AG08395 (cell line): ENCODE measurements around the gene GRN.

Source experiments
- DNase-seq: peaks from one replicate; pipeline ENCODE4 v3.0.0; 2012; ENCODE audit warnings: mixed read lengths, low spot score

The GRN gene

GRCh38 chr17:44344939-44345453, at the start of gene GRN:
Gene GRN, plus strand, starts transcription at chr17:44345302. Its CDS starts 3,863 bp downstream, at chr17:44349165.
- peak; percentile 100 for DNase-seq

- DNase-seq: no peak
Measured at GRCh38 chr17:44297975-44298374, 47.1 kb upstream of the GRN start.

DNA sequence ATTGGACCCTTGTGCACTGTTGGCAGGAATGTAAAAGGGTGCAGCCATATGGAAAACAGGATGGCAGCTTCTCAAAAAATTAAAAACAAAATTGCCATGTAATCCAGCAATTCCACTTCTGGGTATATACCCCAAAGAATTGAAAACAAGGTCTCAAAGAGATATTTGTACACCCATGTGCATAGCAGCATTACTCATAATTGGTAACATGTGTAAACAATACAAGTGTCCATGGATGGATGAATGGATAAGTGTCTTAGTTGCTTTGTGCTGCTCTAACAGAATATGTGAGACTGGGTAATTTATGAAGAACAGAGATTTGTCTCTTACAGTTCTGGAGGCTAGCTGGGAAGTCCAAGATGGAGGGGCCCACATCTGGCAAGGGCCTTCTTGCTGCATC, 40.5 kb upstream of the GRN start:
- no peak for DNase-seq

- peak; percentile 63 for DNase-seq
Measured at GRCh38 chr17:44307387-44308186, 37.5 kb upstream of the GRN start.

- peak; percentile 98 for DNase-seq
Measured at GRCh38 chr17:44308320-44308818, 36.7 kb upstream of the GRN start, which contains the start of gene RUNDC3A. Gene RUNDC3A, plus strand, starts transcription at chr17:44308601. Its CDS starts 232 bp downstream, at chr17:44308833.

DNA sequence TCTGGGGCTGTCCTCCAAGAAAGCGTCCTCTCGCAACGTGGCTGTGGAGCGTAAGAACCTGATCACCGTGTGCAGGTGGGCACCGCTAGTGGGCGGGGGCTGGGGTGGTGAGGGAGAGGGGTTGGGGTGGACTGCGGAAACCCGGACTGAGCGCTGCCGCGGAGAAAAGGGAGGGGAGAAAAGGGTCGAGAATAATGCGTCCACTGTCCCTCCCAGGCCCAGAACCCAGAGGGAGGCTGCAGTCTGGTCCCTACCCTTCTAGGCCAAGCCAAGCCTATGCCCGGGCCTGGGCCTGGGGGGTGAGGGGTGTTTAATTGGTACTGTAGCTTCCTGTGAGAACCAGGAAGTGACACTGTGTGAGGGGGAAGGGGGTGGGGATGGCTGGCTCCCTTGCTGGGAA, 36.2 kb upstream of the GRN start:
- DNase-seq: no peak

GRCh38 chr17:44309472-44309871, 35.6 kb upstream of the GRN start:
- DNase-seq: no peak

DNA sequence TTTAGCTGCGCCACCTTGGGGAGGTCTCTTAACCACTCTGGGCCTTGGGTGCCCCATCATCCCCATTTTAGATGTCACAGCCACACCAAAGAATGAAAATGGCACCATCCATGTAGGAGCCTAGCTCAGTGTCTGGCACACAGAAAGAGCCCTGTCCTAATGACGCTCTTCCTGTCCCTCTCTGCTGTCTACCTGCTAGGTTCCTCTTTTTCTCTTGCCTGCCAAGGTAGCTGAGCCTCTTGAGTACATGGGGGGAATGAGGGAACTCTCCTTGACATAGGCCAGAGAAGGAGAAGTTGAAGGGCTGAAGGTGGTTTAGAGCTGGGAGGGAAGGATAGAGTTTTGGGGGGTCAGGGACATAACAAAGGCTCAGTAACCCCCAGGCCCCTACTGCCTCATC, 34.9 kb upstream of the GRN start:
- no peak for DNase-seq

DNA sequence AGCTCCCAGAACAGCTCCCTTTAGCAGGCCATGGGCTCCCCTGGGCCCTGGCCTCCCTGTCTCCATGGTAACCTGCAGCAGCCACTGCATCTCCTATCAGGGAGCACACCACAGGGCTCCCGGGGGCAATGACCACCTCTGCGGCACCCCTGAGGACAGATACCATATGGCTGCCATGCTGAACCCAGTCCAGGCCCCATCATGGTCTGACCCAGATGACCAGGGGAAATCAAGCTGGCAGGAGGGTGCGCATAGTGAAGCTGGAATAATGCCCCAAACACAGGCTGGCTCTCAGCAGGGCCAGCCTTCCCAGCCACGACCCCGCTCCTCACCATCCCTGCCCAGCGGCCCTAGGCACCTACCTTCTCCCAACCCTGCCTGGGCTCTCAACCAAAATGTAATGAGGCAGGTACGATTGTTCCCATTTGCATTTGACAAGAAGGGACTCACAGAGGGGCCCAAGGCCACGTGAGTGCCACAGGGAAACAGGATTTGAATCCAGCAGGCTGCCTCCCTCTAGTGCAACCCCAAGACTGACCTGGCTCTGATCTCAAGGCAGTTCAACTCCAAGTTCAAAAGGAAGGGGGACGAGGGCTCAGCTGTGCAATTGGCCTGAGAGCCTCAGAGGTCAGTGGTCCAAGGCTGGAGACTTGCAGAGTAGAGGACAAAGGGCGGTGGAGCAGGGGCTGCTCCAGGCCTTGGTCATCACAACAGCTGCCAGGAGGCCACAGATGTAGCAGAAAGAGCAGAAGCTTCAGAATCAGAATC, 34.3 kb upstream of the GRN start:
- no peak for DNase-seq

DNA sequence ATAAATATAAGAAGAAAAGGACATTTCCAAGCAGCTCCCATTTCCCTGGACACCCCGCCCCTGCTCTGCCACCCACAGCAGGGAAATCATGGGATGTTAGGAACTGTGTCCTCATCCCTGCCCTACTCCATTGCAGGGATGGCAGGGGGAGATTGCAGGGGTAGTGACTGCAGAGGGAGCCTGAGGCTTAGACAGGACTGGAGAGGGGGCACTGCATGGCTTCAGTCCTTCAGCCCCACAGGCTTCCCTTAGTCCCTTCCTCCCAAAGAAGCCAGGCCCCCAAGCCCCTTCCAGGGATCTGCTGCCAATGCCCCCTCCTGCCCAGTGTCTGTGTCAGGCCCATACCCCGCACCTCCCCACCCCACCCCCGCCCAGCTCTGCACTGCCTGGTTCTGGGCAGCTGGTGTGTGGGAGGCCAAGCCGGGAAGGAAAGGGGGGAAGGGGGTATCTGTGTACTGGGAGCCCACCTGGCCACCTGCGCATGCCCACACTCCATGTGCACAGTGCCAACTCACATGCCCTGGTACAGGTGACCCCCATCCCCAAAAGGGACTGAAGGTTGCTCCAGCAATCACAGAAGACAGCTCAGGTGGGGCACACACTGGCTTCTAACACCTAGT, 33.4 kb upstream of the GRN start:
- no peak for DNase-seq

- no peak for DNase-seq
Measured at GRCh38 chr17:44312396-44313104, 32.6 kb upstream of the GRN start.

GRCh38 chr17:44314031-44314430, 31.1 kb upstream of the GRN start:
- DNase-seq: no peak

DNA sequence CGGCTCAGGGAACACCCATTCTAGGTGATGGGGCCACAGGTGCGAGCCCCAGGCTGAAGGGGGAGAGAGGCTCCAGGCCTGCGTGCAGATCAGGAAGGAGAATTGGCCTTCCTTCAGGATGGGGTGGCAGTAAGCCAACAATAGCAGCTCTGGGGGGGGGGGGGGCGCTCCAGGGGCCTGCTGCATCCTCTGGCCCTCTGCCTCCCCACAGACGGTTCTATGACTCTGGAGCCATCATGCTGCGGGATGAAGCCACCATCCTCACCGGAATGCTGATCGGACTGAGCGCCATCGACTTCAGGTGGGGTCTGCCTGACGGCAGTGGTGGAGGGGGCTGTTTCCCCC, 30.6 kb upstream of the GRN start:
- no peak for DNase-seq

DNA sequence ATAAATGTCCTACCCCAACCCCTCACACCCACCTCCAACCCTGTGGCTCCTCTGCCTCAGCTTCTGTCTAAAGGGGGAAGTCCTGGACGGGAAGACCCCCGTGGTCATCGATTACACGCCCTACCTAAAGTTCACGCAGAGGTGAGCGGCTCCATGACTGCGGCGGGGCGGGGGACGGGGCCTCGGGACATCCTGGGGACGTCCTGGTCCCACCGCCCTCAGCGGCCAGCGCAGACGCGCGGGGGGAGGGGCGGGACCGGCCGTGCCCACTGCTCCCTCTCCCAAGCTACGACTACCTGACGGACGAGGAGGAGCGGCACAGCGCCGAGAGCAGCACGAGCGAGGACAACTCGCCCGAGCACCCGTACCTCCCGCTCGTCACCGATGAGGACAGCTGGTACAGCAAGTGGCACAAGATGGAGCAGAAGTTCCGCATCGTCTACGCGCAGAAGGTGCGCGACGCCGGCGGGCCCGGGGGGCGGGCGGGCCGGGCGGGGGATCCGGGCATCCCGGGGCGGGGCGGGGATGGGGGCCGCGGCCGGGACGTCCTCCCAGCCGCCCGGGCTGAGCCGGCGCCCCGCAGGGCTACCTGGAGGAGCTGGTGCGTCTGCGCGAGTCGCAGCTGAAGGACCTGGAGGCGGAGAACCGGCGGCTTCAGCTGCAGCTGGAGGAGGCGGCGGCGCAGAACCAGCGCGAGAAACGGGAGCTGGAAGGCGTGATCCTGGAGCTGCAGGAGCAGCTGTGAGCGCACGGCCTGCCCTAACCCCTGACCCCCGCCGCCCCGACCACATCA, 30.0 kb upstream of the GRN start:
- DNase-seq: peak; percentile 44

- no peak for DNase-seq
Measured at GRCh38 chr17:44315760-44316731, 29.1 kb upstream of the GRN start.

- DNase-seq: no peak
Measured at GRCh38 chr17:44317545-44317944, 27.6 kb upstream of the GRN start.

GRCh38 chr17:44318077-44318892, 26.8 kb upstream of the GRN start:
- DNase-seq: no peak

GRCh38 chr17:44320066-44320465, 25.0 kb upstream of the GRN start:
- no peak for DNase-seq
